ENCODE measurements around the gene TPP1. TPM values are rescaled to one million over a fixed set of nuclear protein-coding genes. Genes with fewer than 3 reads are reported as not detected.
A peak's percentile ranks its signal among the peaks of the same experiment; 100 is the strongest.

TPP1 gene
- total and polyA plus RNA-seq, 10 of the 15 experiments (the other 5 are each of a cell fraction or from before 2014, with no cell fraction given), result 7.5 to 64.6 (median 38.3) TPM

- intact Hi-C loops (cut with micrococcal nuclease; ENCODE audit: unreplicated experiment), result loop anchor here (1.0 to 10.0 kb wide), 2 partner anchors 79 to 220 kb away; partner anchors contain the start of gene MRPL17
- SMC1A ChIA-PET (ENCODE audit: uncharacterized antibody, unreplicated experiment), result interaction anchor here (0.9 to 6.2 kb wide), 17 partner anchors 8 to 226 kb away, joined by 3 to 57 read pairs (median 4); partner anchors contain the start of genes MRPL17, TAF10 and TPP1
- no peak overlapping the region for H2AFZ ChIP-seq (ENCODE audit: control insufficient read depth, low read depth, low read length)
- H3K9me3 ChIP-seq (replicated peaks; ENCODE audit: control insufficient read depth, insufficient read depth, low read length), result no peaks in the 10 kb centered on the region
- RAD21 ChIA-PET (ENCODE audit: unreplicated experiment), result interaction anchor here (0.8 to 4.8 kb wide), 12 partner anchors 8 to 226 kb away, joined by 3 to 60 read pairs (median 6); partner anchors contain the start of genes MRPL17, TAF10 and TPP1
- DNase-seq (ENCODE audit: low read depth, low spot score) (no peak), FAIRE-seq (no peak), ATAC-seq (no peak)
- peak overlapping the region; percentile 78 for H3K4me2 ChIP-seq (ENCODE audit: control insufficient read depth, insufficient read depth)
- H3K27ac ChIP-seq (ENCODE audit: control insufficient read depth, insufficient read depth), result peak overlapping the region; percentile 85
- no peaks in the 10 kb centered on the region for H3K27me3 ChIP-seq (replicated peaks in 1 of 2; ENCODE audit: control insufficient read depth in 2 of 2, insufficient read depth in 2 of 2, low read length in 1 of 2)
- peak overlapping the region; percentile 91 for H3K9ac ChIP-seq (ENCODE audit: control insufficient read depth, insufficient read depth, low read length)
- TF ChIP-seq ZNF622 (IDR thresholded peaks at IDR 0.05), result no peak
- peak; percentile 28; the same call in 1 of the 2 replicates for TF ChIP-seq SPI1 (IDR thresholded peaks at IDR 0.05; ENCODE audit: borderline replicate concordance, insufficient read depth, low read depth, low read length)
- TF ChIP-seq SKIL (IDR thresholded peaks at IDR 0.05; ENCODE audit: low read depth, poor library complexity, severe bottlenecking), result no peak
- TF ChIP-seq GATAD2B (conservative IDR thresholded peaks at IDR 0.05; ENCODE audit: low read depth), result no peak
- no peaks in the 10 kb centered on the region for H4K20me1 ChIP-seq (ENCODE audit: control insufficient read depth, insufficient read depth)
- POLR2A ChIA-PET, result interaction anchor here (0.5 to 2.3 kb wide), 10 partner anchors 8 to 215 kb away, joined by 3 to 29 read pairs (median 4); partner anchors contain the start of genes ARFIP2, MRPL17, SMPD1 and TAF10
- H3K36me3 ChIP-seq (ENCODE audit: control insufficient read depth in 2 of 2, insufficient read depth in 2 of 2, low read length in 1 of 2), result peaks cover 21 to 28% of the 10 kb centered on the region in 2 experiments
- CTCF ChIA-PET, result interaction anchor here (0.8 to 2.3 kb wide), 19 partner anchors 8 to 226 kb away, joined by 3 to 48 read pairs (median 5); partner anchors contain the start of genes MRPL17 and TPP1
- 0% methylated on average over 3 of the region's 3 CpGs for WGBS (ENCODE audit: insufficient coverage, insufficient replicate concordance, low lambda C conversion rate, missing lambda C conversion rate)
- H3K4me3 ChIP-seq, result peak overlapping the region; percentile 96
- peaks cover 79% of the 10 kb centered on the region for H3K79me2 ChIP-seq (ENCODE audit: control insufficient read depth, insufficient read depth, low read length)
- no TSS peak for BruUV-seq (replicated peaks)
- in situ Hi-C loops (cut with MboI), result loop anchor here (5.0 kb wide), 1 partner anchor 122 kb away; the partner anchor contains the start of genes ARFIP2 and TIMM10B
- H3K4me1 ChIP-seq (ENCODE audit: control insufficient read depth, insufficient read depth, low read length), result peaks cover 25% of the 10 kb centered on the region
Observed at GRCh38 chr11:6604790-6605189, 14.4 kb downstream of the TPP1 start.

All from GM12878 (cell line).